GM18867 (cell line): ENCODE data around the gene CTAGE8.
"Not testable (repeated sequence)": the region's sequence is repeated elsewhere in the genome, so short reads cannot be mapped to it uniquely, and the experiment has no call there.

Experiments
- ATAC-seq: cut with Tn5 transposase; IDR thresholded peaks from one replicate; pipeline ENCODE4 v1.9.1; 2021; ENCODE audit warnings: mild to moderate bottlenecking, moderate library complexity; ENCODE audit not compliant: unreplicated experiment

CTAGE8 gene

DNA sequence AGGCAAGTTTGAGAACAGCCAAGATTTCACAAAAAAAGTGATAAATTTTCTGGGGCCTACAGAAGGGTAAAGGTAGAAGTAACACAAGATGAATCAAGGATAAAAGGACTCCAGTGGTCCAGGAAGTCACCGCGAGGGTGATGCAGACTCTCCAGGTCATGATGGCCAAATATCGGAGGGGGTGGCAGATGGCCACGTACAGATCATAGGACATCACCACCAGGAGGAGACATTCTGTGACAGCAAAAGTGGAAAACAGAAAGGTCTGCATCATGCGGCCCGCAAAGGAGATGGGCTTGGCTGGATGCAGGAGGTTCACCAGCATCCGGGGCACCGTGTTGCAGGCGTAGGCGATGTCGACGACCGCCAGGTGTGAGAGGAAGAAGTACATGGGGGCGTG, 10.0 kb downstream of the CTAGE8 start:
- not testable (repeated sequence) for ATAC-seq

DNA sequence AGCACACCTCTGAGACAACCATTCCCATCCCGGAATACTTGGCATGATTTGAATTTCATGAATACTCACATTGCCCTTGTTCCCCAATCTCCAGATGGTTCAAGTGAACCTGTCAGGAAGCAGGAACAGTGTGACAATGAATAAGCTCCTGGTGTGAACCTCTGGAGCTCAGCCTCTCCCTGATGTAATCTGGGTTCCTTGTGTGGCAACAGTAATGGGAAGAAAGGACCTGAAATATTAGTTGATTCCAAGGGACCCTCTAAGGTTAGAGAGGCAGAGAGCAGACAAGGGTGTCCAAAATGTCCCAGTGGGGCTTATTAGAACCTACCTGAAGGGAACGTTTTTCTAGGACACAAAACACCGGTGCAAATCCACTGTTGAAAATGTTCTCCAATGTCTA, 13.0 kb downstream of the CTAGE8 start:
- no peak for ATAC-seq

DNA sequence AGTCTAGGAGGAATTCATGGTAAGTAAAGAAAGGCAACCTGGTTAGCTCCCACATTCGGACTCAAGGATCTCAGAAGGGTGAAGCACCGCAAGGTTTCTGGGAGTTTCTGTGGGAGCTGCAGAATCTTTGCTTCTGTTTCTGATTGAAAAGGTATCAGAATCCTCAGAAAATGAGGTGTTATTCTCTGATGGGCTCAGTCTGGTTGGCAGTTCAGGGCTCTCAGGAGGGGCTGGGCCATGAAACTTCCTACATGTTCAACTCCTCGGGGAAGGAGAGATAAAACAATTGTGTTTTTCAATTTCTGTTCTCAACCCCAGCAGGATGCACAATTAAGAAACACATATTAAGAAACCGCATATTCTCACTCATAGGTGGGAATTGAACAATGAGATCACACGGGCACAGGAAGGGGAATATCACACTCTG, 13.6 kb downstream of the CTAGE8 start:
- ATAC-seq = no peak

DNA sequence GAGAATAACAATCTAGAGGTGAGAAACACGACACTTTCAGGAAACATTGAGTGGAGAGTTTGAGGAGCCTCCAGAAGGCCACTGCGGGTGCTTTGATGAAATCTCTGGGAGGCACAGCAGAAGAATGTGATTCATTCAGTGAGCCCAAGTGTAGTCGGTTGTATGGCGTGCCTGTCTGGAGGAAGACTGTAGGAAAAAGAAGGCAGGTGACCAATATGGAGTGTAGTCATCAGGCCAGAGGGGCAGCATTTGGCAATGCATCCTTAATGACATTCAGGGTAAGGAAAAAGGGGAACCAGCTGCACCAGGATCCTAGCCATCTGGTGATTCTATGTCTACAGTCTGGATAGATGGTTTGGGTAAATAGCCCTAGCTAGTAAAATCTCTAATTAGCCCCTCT, 16.8 kb downstream of the CTAGE8 start:
- not testable (repeated sequence) for ATAC-seq

DNA sequence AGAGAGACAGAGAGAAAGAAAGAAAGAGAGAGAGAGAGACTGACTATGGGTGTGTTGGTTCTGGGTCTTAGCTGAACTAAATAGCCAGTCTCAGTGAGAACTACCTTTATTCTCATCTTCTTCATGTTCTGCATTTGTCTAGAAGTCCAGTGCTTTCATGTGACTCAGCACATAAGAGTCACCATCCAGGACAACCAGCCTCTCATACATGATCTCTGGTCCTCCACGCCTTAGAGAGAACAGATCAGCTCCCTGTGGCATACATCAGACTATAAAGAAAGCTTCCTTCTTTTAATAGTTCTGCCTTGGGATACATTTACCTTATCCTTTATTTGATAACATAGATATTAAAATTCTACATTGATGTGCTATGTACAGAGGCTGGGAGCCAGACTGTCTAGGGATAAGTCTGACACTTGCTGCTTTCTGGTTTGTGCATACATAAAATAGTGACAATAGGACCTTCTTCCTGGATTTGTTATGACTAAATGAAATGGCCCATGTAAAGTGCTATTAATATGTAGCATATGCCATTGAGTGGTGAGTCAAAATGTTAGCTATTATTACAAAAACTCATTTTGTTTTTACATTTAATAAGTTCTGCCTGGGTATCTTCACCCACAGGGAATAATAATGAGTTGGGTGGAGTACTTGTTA, 21.3 kb downstream of the CTAGE8 start:
- not testable (repeated sequence) for ATAC-seq

DNA sequence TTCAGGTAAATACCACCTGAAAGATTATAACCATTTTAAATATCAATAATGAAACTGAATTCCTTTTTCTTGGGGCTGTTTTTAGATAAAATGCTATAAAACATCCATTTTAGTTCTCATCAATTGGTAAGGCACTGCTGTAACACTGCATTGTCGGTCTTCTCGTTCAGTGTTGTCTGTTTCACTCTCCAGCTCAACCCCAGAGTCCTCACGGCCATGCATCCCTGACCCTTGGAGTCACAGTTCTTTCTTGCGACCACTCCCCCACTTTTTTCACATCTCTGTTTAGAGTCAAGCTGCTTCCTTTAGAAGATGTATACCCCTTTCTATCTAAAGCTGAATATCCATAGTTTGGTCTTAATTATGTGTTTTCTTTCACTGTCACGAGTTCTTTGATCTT, 22.1 kb downstream of the CTAGE8 start:
- ATAC-seq = not testable (repeated sequence)

DNA sequence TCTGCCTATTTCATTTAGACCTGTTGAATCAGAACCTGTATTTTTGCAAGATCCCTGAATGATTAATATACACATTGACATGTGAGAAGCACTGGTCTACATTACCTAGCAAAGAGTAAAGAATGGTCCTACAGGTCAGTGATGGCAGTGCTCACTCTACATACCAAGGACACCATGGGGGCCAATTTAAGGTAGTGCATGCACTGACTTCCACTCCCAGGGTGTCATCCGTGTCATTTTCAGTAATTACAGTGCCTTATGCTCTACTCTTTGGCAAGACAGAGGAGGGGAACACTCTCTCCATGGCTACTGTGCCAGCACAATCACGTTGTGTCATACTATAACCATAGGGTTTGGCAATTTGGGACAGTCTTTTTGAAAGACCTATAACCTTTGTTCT, 23.7 kb downstream of the CTAGE8 start:
- not testable (repeated sequence) for ATAC-seq

DNA sequence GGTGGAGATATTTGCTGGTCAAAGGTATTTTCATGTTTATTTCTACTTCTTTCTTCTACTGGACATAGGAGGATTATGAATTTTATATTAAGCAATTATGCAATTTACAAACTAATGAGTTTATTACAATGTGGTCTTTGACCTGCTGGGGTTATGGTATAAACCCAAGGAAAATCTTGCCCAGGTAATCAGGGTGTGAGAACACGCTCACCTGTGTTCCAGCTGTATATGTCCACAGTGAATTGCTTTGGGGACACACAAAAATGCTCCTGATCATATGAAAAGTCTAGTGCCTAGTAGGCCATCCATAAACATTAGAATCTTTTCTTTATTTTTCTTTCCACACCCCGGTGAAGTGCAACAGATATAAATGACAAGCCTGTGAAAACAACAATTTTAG, 29.7 kb downstream of the CTAGE8 start, which contains the start of gene OR2A42:
TSS of gene OR2A42 (minus strand) at position 241 of the 400 bp plus-strand sequence. CDS start 6,762 bp downstream, outside the sequence.
- not testable (repeated sequence) for ATAC-seq

DNA sequence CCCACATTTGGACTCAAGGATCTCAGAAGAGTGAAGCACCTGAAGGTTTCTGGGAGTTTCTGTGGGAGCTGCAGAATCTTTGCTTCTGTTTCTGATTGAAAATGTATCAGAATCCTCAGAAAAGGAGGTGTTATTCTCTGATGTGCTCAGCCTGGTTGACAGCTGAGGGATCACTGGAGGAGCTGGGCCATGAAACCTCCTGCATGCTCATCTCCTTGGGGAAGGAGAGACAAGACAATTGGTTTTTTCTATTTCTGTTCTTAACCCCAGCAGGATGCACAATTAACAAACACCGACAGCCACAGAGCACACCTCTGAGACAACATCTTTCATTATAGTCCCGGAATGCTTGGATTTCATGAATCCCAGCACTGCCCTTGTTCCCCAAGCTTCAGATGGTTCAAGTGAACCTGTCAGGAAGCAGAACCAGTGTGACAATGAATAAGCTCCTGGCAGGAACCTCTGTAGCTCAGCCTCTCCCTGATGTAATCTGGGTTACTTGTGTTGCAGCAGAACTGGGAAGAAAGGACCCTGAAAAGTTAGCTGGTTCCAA, 30.5 kb downstream of the CTAGE8 start:
- ATAC-seq = not testable (repeated sequence)

DNA sequence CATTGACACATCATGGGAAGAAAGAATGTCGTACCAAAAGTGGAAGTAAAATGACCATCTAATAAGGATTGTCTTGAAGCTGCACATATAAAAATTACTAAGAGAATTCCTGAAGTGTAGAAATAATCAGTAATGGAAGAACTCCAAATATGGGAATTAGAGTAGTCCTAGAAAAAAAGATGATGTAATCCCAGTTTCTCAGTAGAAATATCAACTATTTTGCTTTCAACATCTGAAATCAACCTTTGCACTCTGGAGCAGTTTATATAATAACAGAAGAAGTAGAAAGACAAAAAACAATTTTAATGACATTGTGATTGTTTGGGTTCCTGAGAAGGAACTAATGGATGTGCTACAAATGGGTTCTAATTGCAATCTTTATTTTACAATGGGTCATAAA, 36.0 kb downstream of the CTAGE8 start:
- not testable (repeated sequence) for ATAC-seq

DNA sequence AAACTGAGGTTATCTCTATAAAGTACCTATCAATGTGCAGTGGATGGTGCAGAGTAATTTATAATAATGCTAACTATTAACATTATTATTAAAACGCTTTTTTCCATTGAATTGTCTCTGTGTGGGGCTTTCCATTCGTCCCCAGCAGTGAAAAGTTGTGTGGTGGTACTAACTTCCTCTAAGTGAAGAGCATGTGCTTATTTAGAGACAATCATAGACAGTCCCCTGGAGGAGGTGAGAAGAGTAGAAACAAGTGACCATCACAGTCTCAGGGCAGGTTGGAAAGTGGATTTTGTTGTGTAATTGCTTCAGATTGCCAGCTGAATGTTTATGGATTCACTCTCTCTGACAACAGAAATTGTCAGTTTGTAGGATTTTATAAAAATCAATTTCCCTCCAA, 38.1 kb downstream of the CTAGE8 start:
- ATAC-seq = not testable (repeated sequence)

DNA sequence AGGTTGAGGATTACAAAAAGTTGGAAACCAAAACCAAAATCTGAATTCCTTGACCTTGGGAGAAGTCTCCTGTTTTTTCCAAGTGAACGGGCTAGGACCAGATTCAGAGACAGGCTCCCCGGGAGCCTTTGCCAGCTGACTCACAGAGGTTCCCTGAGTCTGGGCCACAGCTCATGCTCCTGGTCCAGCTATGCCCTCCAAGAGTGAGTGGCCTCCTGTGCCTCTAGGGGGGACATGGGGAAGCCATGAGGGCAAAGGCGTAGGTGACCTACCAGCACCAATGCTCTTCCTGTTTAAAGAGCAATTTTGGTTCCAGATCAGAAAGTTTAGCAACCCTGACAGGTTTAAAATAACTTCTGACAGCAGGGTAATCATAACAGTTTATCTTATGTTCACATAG, 40.3 kb downstream of the CTAGE8 start:
- not testable (repeated sequence) for ATAC-seq

DNA sequence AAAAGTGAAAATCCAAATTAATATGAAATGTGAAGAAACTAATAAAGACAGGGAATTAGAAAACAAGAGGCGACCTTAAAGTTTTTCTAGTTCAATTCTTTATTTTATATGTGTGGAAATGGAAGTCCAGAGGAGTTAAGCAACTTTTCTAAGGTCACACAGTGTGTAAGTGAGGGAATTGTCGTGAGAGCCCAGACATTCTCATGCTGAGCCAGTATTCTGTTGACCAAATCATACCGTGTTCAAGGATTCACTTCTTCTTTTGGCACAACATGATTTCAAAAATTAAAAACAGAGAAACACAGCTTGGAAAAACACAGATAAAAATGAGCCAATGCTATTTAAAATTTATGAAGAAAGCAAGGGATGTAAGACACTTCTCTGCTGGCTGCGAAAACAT, 42.2 kb downstream of the CTAGE8 start:
- not testable (repeated sequence) for ATAC-seq

DNA sequence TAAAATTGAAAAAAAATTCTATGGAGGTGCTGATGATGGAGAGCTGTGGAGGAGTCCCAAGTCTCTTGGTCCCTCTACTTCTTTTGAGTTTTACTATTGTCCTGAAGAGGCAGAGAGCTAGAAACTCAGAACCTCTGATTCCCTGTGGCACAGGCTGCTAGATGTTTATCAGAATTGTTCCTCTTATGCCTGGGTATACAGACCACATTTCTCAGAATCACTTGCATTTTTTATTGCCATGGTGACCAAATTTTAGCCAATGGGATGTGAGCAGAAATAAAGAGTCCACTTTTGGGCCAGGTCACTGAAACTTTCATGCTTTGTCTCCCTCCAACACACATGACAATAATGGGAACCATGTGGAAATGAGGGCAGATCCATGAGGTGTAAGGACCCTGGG, 45.4 kb downstream of the CTAGE8 start:
- ATAC-seq = not testable (repeated sequence)

DNA sequence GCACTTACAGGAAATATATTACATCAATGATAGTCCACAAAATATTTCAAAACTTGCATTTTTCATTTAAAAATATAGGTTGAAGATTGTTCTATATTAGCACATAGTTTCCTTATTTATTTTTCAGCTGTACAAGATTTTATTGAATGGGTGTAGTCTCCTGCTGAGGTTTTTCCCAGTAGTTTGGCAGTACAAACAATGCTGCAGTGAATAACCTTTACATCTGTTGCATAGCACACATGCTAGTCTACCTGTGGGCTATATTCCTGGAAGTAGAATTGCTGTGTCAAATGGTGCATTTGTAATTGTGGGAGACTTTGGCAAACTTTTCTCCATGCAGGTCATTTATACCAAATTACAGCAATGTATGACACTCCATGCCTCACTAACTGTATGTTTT, 48.6 kb downstream of the CTAGE8 start:
- ATAC-seq = not testable (repeated sequence)

DNA sequence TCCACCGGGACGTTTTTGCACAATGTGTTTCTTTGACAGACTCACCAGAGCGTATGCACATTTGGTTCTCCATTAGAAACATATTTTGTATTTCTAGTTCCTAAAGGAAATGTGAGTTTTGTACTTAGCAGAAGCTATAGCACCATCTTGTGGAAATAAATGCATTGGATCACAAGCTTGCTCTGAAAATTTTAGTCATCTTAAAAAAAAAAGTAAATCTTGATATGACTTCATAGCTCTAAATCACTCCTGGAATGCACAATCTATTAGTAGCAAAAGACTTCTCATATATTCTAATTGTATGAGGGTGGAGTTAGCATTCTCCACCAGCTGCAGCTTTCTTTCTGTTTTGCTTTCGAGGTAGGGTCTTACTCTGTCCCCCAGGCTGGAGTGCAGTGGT, 49.9 kb downstream of the CTAGE8 start:
- peak; percentile 52 for ATAC-seq

DNA sequence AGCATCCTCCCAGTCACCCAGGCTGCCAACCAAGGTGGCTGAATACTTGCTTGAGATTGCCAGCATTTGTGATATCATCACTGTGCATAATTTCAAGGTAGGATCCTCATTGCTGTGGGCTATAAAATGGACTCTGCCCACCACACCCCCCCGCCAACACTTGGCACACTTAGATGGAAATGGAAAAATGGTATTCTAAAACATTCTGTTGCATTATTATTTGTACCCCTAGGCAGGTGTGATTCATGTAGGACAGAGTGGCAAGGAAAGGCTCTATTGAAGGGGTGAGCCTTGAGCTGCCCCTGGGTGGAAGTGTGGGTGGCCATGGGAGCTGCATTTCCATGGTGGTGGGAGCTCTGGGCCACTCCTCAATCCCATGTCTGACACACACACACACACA, 50.5 kb downstream of the CTAGE8 start:
- not testable (repeated sequence) for ATAC-seq

DNA sequence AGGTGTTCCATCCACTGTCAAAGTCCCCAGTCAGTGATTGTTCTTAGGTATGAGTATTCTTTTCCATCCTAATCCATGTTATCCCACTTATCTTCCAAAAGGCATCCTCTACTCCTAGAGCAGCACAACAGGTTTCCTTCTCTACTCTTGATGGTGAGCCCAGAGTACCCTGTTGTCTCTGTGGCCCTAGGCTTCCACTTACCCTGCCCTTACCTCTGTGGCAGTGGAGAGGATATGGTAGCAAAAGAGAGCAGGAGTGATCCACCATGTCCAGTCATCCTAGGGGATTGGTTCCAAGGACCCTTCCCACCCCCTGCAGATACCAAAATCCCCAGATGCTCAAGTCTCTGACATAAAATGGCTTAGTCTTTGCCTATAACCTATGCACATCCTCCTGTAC, 51.9 kb downstream of the CTAGE8 start:
- ATAC-seq = not testable (repeated sequence)
